WTC11 (cell line): Measurements from ENCODE around the gene ATG7. TPM values are rescaled to one million over a fixed set of nuclear protein-coding genes. Genes with fewer than 3 reads are reported as not detected.

ENCODE experiments used
- ATAC-seq: fragments of 200-7000 bp; cut with Tn5 transposase; 2 replicates; pipeline ENCODE4 v1.10.0; 2021; ENCODE audit warnings: mild to moderate bottlenecking, moderate library complexity
- CTCF ChIA-PET: fragments of 300-600 bp; sonication (Branson Sonifier 250); formaldehyde crosslinking; loops from one replicate; lab custom pipeline; 2021; ENCODE audit warnings: antibody characterized with exemption; lab: Charles Lee
- POLR2A ChIA-PET: fragments of 350-600 bp; sonication (Branson Sonifier 250); formaldehyde crosslinking; loops from one replicate; lab custom pipeline; 2021; ENCODE audit warnings: antibody characterized with exemption; lab: Charles Lee
- DNase-seq: peaks from one replicate; pipeline ENCODE4 v3.0.0; 2021; ENCODE audit warnings: low spot score
- H3K27ac Mint-ChIP-seq: 2 replicates; pipeline ENCODE4 v1.8.0; 2021; ENCODE audit warnings: mixed read lengths
- H3K27me3 Mint-ChIP-seq: 2 replicates; pipeline ENCODE4 v1.8.0; 2021; ENCODE audit warnings: low read depth, mild to moderate bottlenecking, moderate library complexity, mixed read lengths
- H3K36me3 Mint-ChIP-seq: 2 replicates; pipeline ENCODE4 v1.8.0; 2021; ENCODE audit warnings: mixed read lengths
- H3K4me1 Mint-ChIP-seq: 2 replicates; pipeline ENCODE4 v1.8.0; 2022; ENCODE audit warnings: mixed read lengths
- H3K4me3 Mint-ChIP-seq: 2 replicates; pipeline ENCODE4 v1.8.0; 2021; ENCODE audit warnings: mild to moderate bottlenecking, moderate library complexity, mixed read lengths
- H3K9me3 Mint-ChIP-seq: 2 replicates; pipeline ENCODE4 v1.8.0; 2021; ENCODE audit warnings: mixed read lengths
- ATF1 ChIP-seq: sonication (generic); formaldehyde crosslinking; IDR thresholded peaks from 2 replicates; pipeline ENCODE4 v1.8.1; 2023; ENCODE audit warnings: mild to moderate bottlenecking, moderate library complexity, missing genetic modification reagents
- CBFB ChIP-seq: sonication (generic); formaldehyde crosslinking; IDR thresholded peaks from 2 replicates; pipeline ENCODE4 v1.8.1; 2022; ENCODE audit warnings: mild to moderate bottlenecking, low read depth, missing genetic modification reagents
- CREB1 ChIP-seq: sonication (generic); formaldehyde crosslinking; IDR thresholded peaks from 2 replicates; pipeline ENCODE4 v1.8.0; 2023; ENCODE audit warnings: mild to moderate bottlenecking, missing genetic modification reagents
- ETV6 ChIP-seq: sonication (generic); formaldehyde crosslinking; IDR thresholded peaks from 2 replicates; pipeline ENCODE4 v1.8.1; 2022; ENCODE audit warnings: mild to moderate bottlenecking, missing genetic modification reagents
- FOXJ3 ChIP-seq: sonication (generic); formaldehyde crosslinking; IDR thresholded peaks from 2 replicates; pipeline ENCODE4 v1.9.0; 2021; ENCODE audit warnings: missing genetic modification reagents, mild to moderate bottlenecking, borderline replicate concordance
- GABPB1 ChIP-seq: sonication (generic); formaldehyde crosslinking; IDR thresholded peaks from 2 replicates; pipeline ENCODE4 v1.8.1; 2023; ENCODE audit warnings: mild to moderate bottlenecking, missing genetic modification reagents
- IRF1 ChIP-seq: sonication (generic); formaldehyde crosslinking; IDR thresholded peaks from 2 replicates; pipeline ENCODE4 v1.8.0; 2023; ENCODE audit warnings: missing genetic modification reagents
- KAT7 ChIP-seq: sonication (generic); formaldehyde crosslinking; IDR thresholded peaks from 2 replicates; pipeline ENCODE4 v1.8.1; 2023; ENCODE audit warnings: missing genetic modification reagents, mild to moderate bottlenecking, borderline replicate concordance
- MXD4 ChIP-seq: fragments of 250-450 bp; sonication (Bioruptor Pico); IDR thresholded peaks from 2 replicates; pipeline ENCODE4 v1.8.0; 2021; ENCODE audit warnings: mild to moderate bottlenecking, moderate library complexity, borderline replicate concordance
- NR3C1 ChIP-seq: sonication (generic); formaldehyde crosslinking; conservative IDR thresholded peaks from 2 replicates; pipeline ENCODE4 v1.8.1; 2023; ENCODE audit warnings: low read depth, mild to moderate bottlenecking, missing genetic modification reagents
- SOX15 ChIP-seq: fragments of 250-450 bp; sonication (Bioruptor Pico); IDR thresholded peaks from 2 replicates; pipeline ENCODE4 v1.9.0; 2021; ENCODE audit warnings: mild to moderate bottlenecking
- STAT6 ChIP-seq: sonication (generic); formaldehyde crosslinking; conservative IDR thresholded peaks from 2 replicates; pipeline ENCODE4 v1.8.1; 2023; ENCODE audit warnings: mild to moderate bottlenecking, low read depth, missing genetic modification reagents, moderate library complexity
- TEAD1 ChIP-seq: sonication (generic); formaldehyde crosslinking; IDR thresholded peaks from 2 replicates; pipeline ENCODE4 v1.8.0; 2022; ENCODE audit warnings: mild to moderate bottlenecking, missing genetic modification reagents
- TP53 ChIP-seq: sonication (generic); formaldehyde crosslinking; IDR thresholded peaks from 2 replicates; pipeline ENCODE4 v1.8.1; 2023; ENCODE audit warnings: mild to moderate bottlenecking, missing genetic modification reagents
- ZNF138 ChIP-seq: sonication (generic); formaldehyde crosslinking; conservative IDR thresholded peaks from 2 replicates; pipeline ENCODE4 v1.8.1; 2022; ENCODE audit warnings: mild to moderate bottlenecking, moderate library complexity, missing genetic modification reagents
- ZNF281 ChIP-seq: sonication (generic); formaldehyde crosslinking; IDR thresholded peaks from 2 replicates; pipeline ENCODE4 v1.8.0; 2023; ENCODE audit warnings: mild to moderate bottlenecking, missing genetic modification reagents
- ZNF423 ChIP-seq: fragments of 250-450 bp; sonication (Bioruptor Pico); IDR thresholded peaks from 2 replicates; pipeline ENCODE4 v2.1.2; 2022; ENCODE audit warnings: mild to moderate bottlenecking, moderate library complexity
- total RNA-seq: library from RNA; stranded (reverse); gene quantifications from 3 replicates; pipeline ENCODE4 v1.2.3, GENCODE V29; 2021
- TF ChIP-seq, protein P1 (sequence below): fragments of 250-450 bp; sonication (Bioruptor Pico); IDR thresholded peaks from 2 replicates; pipeline ENCODE4 v1.9.0; 2021; ENCODE audit warnings: mild to moderate bottlenecking, borderline replicate concordance
- TF ChIP-seq, protein P2 (sequence below): fragments of 250-450 bp; sonication (Bioruptor Pico); IDR thresholded peaks from 2 replicates; pipeline ENCODE4 v1.9.0; 2021; ENCODE audit warnings: mild to moderate bottlenecking

Gene ATG7
- total RNA-seq, 1 experiment from 2014 or later, result 17.5 TPM

DNA sequence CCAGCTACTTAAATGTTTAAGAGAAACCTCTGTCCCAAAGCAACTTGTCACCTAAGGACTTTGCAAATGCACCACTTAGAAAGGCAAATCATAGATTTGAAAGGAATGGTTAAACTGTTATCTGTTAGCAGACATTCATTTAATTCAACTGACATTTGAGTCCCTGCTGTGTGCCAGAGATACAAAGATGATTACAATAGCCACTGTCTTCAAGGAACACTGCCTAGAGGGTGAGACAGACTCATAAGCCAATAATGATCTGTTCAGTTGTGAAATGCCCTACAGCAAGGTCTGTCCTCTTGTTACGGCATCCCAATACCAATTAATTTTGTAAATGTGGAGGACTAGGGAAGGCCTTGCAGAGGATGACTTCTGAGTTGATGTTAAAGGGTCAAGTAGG, 113.1 kb downstream of the ATG7 start:
- Mint-ChIP-seq H3K4me1 (peaks cover 19% of the 10 kb centered on the region), H3K4me3 (no peak overlapping the region), H3K27me3 (no peaks in the 10 kb centered on the region), H3K36me3 (no peaks in the 10 kb centered on the region)
- POLR2A ChIA-PET, result no interaction called here
- no peak for ATAC-seq
- CTCF ChIA-PET, result no interaction called here
- TF ChIP-seq TEAD1 (CRISPR knock-in tag), result no peak
- TF ChIP-seq, protein P1, sequence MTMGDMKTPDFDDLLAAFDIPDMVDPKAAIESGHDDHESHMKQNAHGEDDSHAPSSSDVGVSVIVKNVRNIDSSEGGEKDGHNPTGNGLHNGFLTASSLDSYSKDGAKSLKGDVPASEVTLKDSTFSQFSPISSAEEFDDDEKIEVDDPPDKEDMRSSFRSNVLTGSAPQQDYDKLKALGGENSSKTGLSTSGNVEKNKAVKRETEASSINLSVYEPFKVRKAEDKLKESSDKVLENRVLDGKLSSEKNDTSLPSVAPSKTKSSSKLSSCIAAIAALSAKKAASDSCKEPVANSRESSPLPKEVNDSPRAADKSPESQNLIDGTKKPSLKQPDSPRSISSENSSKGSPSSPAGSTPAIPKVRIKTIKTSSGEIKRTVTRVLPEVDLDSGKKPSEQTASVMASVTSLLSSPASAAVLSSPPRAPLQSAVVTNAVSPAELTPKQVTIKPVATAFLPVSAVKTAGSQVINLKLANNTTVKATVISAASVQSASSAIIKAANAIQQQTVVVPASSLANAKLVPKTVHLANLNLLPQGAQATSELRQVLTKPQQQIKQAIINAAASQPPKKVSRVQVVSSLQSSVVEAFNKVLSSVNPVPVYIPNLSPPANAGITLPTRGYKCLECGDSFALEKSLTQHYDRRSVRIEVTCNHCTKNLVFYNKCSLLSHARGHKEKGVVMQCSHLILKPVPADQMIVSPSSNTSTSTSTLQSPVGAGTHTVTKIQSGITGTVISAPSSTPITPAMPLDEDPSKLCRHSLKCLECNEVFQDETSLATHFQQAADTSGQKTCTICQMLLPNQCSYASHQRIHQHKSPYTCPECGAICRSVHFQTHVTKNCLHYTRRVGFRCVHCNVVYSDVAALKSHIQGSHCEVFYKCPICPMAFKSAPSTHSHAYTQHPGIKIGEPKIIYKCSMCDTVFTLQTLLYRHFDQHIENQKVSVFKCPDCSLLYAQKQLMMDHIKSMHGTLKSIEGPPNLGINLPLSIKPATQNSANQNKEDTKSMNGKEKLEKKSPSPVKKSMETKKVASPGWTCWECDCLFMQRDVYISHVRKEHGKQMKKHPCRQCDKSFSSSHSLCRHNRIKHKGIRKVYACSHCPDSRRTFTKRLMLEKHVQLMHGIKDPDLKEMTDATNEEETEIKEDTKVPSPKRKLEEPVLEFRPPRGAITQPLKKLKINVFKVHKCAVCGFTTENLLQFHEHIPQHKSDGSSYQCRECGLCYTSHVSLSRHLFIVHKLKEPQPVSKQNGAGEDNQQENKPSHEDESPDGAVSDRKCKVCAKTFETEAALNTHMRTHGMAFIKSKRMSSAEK (CRISPR knock-in tag), result no peak
- TF ChIP-seq ZNF423 (CRISPR knock-in tag), result no peak
- no peak for TF ChIP-seq ZNF281 (CRISPR knock-in tag)
- TF ChIP-seq SOX15, result no peak
- no peak for TF ChIP-seq IRF1
- no peak for TF ChIP-seq ATF1
- TF ChIP-seq TP53, result no peak
- TF ChIP-seq ZNF138, result no peak
- TF ChIP-seq ETV6 (CRISPR knock-in tag), result no peak
- TF ChIP-seq FOXJ3 (CRISPR knock-in tag), result no peak
- TF ChIP-seq GABPB1 (CRISPR knock-in tag), result no peak
- TF ChIP-seq NR3C1 (CRISPR knock-in tag), result no peak
- no peak for TF ChIP-seq STAT6 (CRISPR knock-in tag)
- TF ChIP-seq KAT7 (CRISPR knock-in tag), result no peak
- TF ChIP-seq CREB1 (CRISPR knock-in tag), result no peak
- no peak for TF ChIP-seq CBFB (CRISPR knock-in tag)
- TF ChIP-seq MXD4 (CRISPR knock-in tag), result no peak
- TF ChIP-seq, protein P2, sequence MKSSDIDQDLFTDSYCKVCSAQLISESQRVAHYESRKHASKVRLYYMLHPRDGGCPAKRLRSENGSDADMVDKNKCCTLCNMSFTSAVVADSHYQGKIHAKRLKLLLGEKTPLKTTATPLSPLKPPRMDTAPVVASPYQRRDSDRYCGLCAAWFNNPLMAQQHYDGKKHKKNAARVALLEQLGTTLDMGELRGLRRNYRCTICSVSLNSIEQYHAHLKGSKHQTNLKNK, result no peak
- TF ChIP-seq, all 79 proteins: peak for 0
- no peak overlapping the region for H3K27ac Mint-ChIP-seq
- H3K9me3 Mint-ChIP-seq, result no peaks in the 10 kb centered on the region
- DNase-seq, result no peak
